Fibroblast of skin of right biceps (primary cell): ENCODE data around the gene MUC2.

ENCODE experiments used
- DNase-seq: peaks from one replicate; pipeline ENCODE4 v3.0.0-alpha.2; 2013

MUC2 gene

GRCh38 chr11:1088927-1089737, 14.5 kb downstream of the MUC2 start:
- no peak for DNase-seq

- DNase-seq, result no peak
Observed at GRCh38 chr11:1089738-1090599, 15.3 kb downstream of the MUC2 start.

GRCh38 chr11:1090600-1091331, 16.1 kb downstream of the MUC2 start:
- DNase-seq, result no peak

DNA sequence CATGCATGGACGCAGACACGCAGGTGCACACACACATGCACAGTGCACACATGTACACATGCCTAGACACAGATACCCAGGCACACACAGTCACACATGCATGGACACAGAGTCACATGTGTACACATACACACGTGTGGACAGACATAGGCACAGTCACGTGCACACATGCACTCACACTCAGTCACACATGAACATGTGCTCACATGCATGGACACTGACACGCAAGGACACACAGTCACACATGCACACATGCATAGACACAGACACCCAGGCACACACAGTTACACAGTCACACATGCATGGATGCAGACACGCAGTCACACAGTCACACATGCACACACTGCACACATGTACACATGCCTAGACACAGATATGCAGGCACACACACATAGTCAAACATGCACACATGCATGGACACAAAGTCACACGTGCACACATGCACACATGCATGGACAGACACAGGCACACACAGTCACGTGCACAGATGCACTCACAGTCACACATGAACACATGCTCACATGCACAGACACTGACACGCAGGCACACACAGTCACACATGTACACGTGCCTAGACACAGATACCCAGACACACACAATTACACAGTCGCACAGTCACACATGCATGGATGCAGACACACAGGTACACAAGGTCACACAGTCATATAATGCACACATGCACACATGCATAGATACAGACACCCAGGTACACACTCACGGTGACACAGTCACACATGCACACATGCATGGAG, 16.8 kb downstream of the MUC2 start:
- DNase-seq, result no peak

DNA sequence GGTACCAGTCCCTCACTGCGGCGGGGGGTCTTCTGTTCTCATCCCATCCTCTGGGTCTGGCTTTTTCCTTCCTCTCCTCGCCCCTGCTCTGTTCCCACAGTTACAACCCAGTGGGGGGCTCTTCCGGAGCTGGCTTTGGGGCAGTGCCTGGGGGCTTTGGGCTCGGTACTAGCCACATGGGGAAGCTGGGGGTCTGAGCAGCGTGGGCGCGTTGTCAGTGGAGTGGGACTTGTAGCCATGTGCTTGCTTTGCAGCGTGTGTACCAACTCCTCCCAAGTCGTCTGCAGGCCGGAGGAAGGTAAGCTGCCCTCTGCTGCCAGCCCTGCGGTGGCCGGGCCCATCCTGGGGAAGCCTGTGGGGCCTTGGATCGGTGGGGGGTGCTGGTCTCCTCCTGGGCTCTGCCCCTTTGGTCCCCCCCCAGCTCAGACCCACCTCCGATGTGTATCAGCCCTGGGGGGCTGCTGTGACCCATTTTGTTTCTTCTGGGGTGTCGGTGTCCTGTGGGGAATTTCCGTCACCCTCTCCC, 17.5 kb downstream of the MUC2 start:
- DNase-seq, result no peak

DNA sequence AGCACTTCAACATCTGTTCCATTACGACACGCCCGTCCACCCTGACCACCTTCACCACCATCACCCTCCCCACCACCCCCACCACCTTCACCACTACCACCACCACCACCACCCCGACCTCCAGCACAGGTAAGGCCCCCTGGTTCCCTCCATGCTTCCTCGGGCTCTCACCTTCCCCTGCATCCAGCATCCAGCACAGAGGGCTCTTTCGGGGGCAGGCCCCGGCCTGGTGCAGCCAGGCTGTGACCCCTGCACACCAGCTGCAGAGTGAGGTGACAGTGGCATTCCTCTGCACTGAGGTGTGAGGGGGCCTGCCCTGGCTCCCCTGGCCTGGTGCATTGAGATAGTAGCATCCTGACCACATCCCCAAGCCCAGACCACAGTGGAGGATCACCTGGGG, 18.2 kb downstream of the MUC2 start:
- no peak for DNase-seq

DNA sequence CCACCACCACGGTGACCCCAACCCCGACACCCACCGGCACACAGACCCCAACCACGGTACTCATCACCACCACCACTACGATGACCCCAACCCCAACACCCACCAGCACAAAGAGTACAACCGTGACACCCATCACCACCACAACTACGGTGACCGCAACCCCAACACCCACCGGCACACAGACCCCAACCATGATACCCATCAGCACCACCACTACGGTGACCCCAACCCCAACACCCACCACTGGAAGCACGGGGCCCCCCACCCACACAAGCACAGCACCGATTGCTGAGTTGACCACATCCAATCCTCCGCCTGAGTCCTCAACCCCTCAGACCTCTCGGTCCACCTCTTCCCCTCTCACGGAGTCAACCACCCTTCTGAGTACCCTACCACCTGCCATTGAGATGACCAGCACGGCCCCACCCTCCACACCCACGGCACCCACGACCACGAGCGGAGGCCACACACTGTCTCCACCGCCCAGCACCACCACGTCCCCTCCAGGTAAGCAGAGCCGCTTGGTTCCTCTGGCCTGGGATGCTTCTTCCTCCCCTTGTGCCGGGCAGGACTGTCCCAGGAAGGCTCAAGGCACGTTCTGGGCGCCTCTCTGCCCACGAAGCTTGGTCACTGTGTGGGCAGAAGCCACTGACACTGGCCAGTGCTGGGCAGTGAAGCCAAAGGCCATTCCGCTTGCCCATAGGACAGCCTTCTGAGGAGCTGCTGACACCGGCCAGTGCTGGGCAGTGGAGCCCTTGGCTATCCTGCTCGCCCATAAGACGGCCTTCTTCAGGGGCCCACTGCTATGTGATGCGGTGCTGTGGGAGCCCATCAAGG, 25.1 kb downstream of the MUC2 start:
- no peak for DNase-seq

DNA sequence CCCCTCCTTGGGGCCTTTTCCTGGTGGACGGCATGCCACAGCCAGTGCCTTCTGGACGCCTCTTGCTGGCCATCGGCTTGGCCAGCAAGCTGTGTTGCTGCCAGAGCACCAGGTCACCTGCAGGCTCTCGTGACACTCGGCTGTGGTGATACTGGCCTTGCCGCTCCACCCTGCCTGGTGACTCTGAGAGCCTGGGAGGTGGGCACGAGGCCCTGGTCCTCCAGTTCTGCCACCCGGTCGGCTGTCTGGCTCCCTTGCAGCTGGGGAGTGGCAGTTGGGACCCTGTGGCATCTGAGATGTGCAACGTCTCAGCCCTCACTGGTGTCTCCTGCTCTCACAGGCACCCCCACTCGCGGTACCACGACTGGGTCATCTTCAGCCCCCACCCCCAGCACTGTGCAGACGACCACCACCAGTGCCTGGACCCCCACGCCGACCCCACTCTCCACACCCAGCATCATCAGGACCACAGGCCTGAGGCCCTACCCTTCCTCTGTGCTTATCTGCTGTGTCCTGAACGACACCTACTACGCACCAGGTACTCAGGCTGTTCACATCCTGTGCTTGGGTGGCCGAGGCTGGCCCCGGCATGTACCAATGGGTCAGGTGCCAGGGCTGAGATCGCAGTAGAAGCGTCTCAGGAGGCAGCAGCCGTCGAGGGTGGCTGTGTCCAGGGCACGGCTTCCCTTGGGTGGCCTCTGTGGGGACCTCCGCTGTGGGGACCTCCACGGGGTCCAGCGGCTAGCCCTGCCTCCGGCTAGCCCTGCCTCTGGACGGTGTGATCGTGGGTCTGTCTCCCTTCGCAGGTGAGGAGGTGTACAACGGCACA, 26.0 kb downstream of the MUC2 start:
- no peak for DNase-seq

- no peak for DNase-seq
Observed at GRCh38 chr11:1101318-1102089, 26.8 kb downstream of the MUC2 start.

- no peak for DNase-seq
Observed at GRCh38 chr11:1102221-1102971, 27.7 kb downstream of the MUC2 start.

GRCh38 chr11:1102996-1103395, 28.3 kb downstream of the MUC2 start:
- no peak for DNase-seq

GRCh38 chr11:1103401-1104360, 29.0 kb downstream of the MUC2 start:
- no peak for DNase-seq

DNA sequence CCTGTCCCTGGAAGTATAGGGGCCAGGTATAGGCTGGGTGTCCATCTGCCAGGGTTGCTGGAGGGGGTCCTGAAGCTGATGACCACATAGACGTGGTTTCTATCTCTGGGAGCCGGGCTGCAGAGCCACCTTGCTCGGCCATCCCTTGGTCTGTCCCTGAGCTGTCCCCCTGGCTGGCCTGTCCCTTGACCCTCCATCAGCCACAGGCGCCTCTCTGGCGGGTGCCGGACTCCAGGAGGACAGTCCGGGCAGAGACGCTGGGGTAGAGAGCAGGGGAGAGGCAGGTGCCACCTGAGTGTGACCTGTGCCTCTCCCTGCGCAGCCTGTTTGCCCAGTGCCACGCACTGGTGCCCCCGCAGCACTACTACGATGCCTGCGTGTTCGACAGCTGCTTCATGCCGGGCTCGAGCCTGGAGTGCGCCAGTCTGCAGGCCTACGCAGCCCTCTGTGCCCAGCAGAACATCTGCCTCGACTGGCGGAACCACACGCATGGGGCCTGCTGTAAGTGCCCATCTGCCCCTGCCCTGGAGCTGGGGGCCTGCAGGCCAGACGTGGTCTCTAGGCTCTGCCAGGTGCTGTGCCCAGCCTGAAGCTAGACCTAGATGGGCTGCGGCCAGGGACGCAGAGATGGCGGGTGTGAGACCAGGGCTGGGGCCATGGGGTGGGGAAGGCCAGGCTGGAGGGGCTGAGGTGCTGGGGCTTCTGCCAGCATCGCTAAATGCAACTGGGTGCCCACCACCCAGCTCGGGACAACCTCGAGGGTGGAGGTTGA, 29.9 kb downstream of the MUC2 start:
- no peak for DNase-seq

DNA sequence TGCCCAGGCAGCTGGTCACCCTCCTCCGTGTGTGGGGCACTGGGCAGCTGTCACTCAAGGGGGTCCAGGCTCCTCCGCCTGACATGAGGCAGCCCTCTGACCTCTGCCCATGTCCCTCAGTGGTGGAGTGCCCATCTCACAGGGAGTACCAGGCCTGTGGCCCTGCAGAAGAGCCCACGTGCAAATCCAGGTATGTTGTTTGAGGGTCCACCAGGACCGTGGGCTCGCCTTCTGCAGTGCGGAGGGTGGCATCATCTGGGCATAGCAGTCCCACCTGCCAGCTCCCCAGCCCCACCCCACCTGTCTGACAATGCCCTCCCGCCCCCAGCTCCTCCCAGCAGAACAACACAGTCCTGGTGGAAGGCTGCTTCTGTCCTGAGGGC, 30.5 kb downstream of the MUC2 start:
- no peak for DNase-seq

DNA sequence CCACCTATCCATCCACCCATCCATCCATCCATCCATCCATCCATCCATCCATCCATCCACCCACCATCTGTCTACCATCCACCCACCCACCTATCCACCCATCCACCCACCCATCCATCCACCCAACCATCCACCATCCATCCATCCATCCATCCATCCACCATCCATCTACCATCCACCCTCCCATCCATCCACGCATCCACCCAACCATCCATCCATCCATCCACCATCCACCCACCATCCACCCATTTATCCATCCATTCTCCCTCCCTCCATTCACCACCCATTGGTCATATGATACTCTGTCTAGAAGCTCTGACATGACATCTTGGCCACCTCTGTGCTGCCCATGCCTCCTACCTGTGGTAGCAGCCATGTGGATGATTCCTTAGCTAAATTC, 31.7 kb downstream of the MUC2 start:
- DNase-seq, result no peak

DNA sequence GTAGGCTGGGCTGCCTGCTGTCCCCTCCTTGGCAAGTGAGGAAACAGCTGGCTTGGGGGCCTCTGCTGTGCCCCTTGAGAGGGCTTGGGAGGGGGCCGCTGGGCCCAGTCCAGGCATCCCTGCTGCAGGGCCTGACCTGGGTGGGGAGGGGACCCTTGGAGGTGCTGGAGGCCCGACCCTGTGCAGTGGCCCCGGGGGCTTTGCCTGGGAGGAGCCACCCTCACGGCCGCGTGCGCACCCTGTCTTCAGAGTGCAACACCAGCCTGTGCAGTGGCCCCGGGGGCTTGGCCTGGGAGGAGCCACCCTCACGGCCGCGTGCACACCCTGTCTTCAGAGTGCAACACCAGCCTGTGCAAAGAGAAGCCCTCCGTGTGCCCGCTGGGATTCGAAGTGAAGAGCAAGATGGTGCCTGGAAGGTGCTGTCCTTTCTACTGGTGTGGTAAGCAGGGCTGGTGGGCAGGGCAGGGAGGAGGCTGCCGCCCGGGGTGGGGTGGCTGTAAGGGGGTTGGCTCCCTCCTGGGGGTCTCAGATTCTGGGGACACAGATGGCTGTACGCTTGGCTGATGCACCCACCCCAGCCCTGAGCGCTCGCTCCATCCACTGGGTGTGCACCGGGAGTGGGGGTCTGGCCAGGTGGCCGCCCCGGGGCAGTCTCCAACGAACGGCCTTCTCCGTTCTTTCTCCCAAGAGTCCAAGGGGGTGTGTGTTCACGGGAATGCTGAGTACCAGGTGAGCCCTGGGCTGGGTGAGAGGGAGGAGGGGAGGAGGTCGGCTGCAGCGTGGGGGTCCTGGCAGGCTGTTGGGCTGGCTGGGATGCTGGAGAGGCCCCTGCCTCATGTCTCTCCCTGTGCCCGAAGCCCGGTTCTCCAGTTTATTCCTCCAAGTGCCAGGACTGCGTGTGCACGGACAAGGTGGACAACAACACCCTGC, 32.9 kb downstream of the MUC2 start:
- DNase-seq, result no peak
